Calu3 (cell line): ENCODE data around the gene LYZL1. TPM values are rescaled to one million over a fixed set of nuclear protein-coding genes. Genes with fewer than 3 reads are reported as not detected.
A peak's percentile ranks its signal among the peaks of the same experiment; 100 is the strongest.
"Not testable (repeated sequence)": the region's sequence is repeated elsewhere in the genome, so short reads cannot be mapped to it uniquely, and the experiment has no call there.

Source experiments
- Bru-seq: library from RNA; stranded (reverse); fragments of 400-500 nt; gene quantifications from one replicate; lab custom pipeline; 2021; lab: Mats Ljungman, UMichigan
- BruChase-seq, 2 experiments: library from RNA; stranded (reverse); fragments of 400-500 nt; gene quantifications; one replicate each; lab custom pipeline; 2021; lab: Mats Ljungman, UMichigan
- BruUV-seq: library from RNA; stranded (reverse); fragments of 400-500 nt; replicated peaks from 2 replicates; lab custom pipeline; 2021; lab: Mats Ljungman, UMichigan
- CTCF ChIA-PET: fragments of 300-600 bp; sonication (Branson Sonifier 250); formaldehyde crosslinking; loops from one replicate; lab custom pipeline; 2022; ENCODE audit warnings: antibody characterized with exemption; lab: Charles Lee
- DNase-seq: peaks from one replicate; pipeline ENCODE4 v3.0.0; 2022
- H3K27ac Mint-ChIP-seq: one replicate; pipeline ENCODE4 v1.8.0; 2022; ENCODE audit warnings: mixed read lengths; ENCODE audit not compliant: unreplicated experiment
- H3K27me3 Mint-ChIP-seq: one replicate; pipeline ENCODE4 v1.8.0; 2022; ENCODE audit warnings: mixed read lengths; ENCODE audit not compliant: unreplicated experiment
- H3K36me3 Mint-ChIP-seq: one replicate; pipeline ENCODE4 v1.8.0; 2022; ENCODE audit warnings: mild to moderate bottlenecking, moderate library complexity, mixed read lengths; ENCODE audit not compliant: insufficient read depth, unreplicated experiment
- H3K4me1 Mint-ChIP-seq: one replicate; pipeline ENCODE4 v1.8.0; 2022; ENCODE audit warnings: mild to moderate bottlenecking, low read depth, mixed read lengths; ENCODE audit not compliant: unreplicated experiment
- H3K4me3 Mint-ChIP-seq: one replicate; pipeline ENCODE4 v1.8.0; 2022; ENCODE audit warnings: mild to moderate bottlenecking, low read depth, moderate library complexity, mixed read lengths; ENCODE audit not compliant: unreplicated experiment
- H3K9me3 Mint-ChIP-seq: one replicate; pipeline ENCODE4 v1.8.0; 2022; ENCODE audit warnings: low read depth, mixed read lengths; ENCODE audit not compliant: unreplicated experiment
- CTCF ChIP-seq: fragments of 200-600 bp; IDR thresholded peaks from one replicate; pipeline ENCODE4 v1.8.0; 2022; ENCODE audit warnings: antibody characterized with exemption; ENCODE audit not compliant: unreplicated experiment
- intact Hi-C: fragments of 100-400 bp; cut with micrococcal nuclease; formaldehyde crosslinking; loops from one replicate; pipeline ENCODE4 v1.10.0; 2022; ENCODE audit not compliant: unreplicated experiment
- long read RNA-seq: library from polyadenylated mRNA; stranded (forward); transcript quantifications from one replicate; pipeline ENCODE4 v2.0.0, GENCODE V29; 2022
- total RNA-seq: library from RNA; stranded (reverse); gene quantifications from 2 replicates; pipeline ENCODE4 v1.2.3, GENCODE V29; 2022

LYZL1 gene
- total RNA-seq: not detected in 2 replicates
- Bru-seq, nascent RNA: not detected
- BruChase-seq, experiment 1, labeled RNA remaining after a 6-hour chase: not detected
- BruChase-seq, experiment 2, labeled RNA remaining after a 2-hour chase: not detected
- long read RNA-seq: 0 reads

- H3K27ac Mint-ChIP-seq, BruUV-seq, CTCF ChIA-PET: not testable (repeated sequence)
Observed at GRCh38 chr10:29288906-29289305, at the start of gene LYZL1. Gene LYZL1, plus strand, starts transcription at chr10:29289070. Its CDS starts 2,798 bp downstream, at chr10:29291868.

GRCh38 chr10:29239569-29240472 lies 49.0 kb upstream of the LYZL1 start:
- peaks cover 34% of the 10 kb centered on the region for H3K27me3 Mint-ChIP-seq
- no peak overlapping the region for H3K4me3 Mint-ChIP-seq
- no peaks in the 10 kb centered on the region for H3K9me3 Mint-ChIP-seq
- CTCF ChIA-PET: interaction anchor here (0.5 to 1.6 kb wide), 4 partner anchors 14 to 254 kb away, joined by 3 to 5 read pairs (median 3); no protein-coding TSS in a partner anchor
- intact Hi-C loops: loop anchor here (5.0 kb wide), 1 partner anchor 62 kb away; no protein-coding TSS in a partner anchor
- no peaks in the 10 kb centered on the region for H3K4me1 Mint-ChIP-seq
- peak; percentile 59 for TF ChIP-seq CTCF
- DNase-seq: peak; percentile 53
- H3K27ac Mint-ChIP-seq: no peak overlapping the region
- BruUV-seq: no TSS peak
- no peaks in the 10 kb centered on the region for H3K36me3 Mint-ChIP-seq

More at GRCh38 chr10:29288906-29289305, at the start of gene LYZL1:
- H3K4me3 Mint-ChIP-seq, H3K9me3 Mint-ChIP-seq, DNase-seq, H3K36me3 Mint-ChIP-seq, H3K4me1 Mint-ChIP-seq, intact Hi-C loops: not testable (repeated sequence)
- H3K27me3 Mint-ChIP-seq: peaks cover 36% of the 10 kb centered on the region

GRCh38 chr10:29240986-29241660 lies 47.7 kb upstream of the LYZL1 start:
- peaks cover 34% of the 10 kb centered on the region for H3K27me3 Mint-ChIP-seq
- BruUV-seq: no TSS peak
- H3K9me3 Mint-ChIP-seq: no peaks in the 10 kb centered on the region
- no peak for TF ChIP-seq CTCF
- DNase-seq: no peak
- intact Hi-C loops: loop anchor here (5.0 kb wide), 1 partner anchor 61 kb away; no protein-coding TSS in a partner anchor
- no peaks in the 10 kb centered on the region for H3K4me1 Mint-ChIP-seq
- no peaks in the 10 kb centered on the region for H3K36me3 Mint-ChIP-seq
- CTCF ChIA-PET: interaction anchor here (0.5 kb wide), 1 partner anchor 512 kb away, joined by 7 read pairs; no protein-coding TSS in a partner anchor
- no peak overlapping the region for H3K27ac Mint-ChIP-seq
- no peak overlapping the region for H3K4me3 Mint-ChIP-seq

GRCh38 chr10:29241925-29242324 lies 46.9 kb upstream of the LYZL1 start:
- TF ChIP-seq CTCF: no peak
- Mint-ChIP-seq H3K36me3 (no peaks in the 10 kb centered on the region), H3K4me1 (no peaks in the 10 kb centered on the region), H3K9me3 (no peaks in the 10 kb centered on the region), H3K27ac (no peak overlapping the region), H3K27me3 (peaks cover 34% of the 10 kb centered on the region), H3K4me3 (no peak overlapping the region)
- no TSS peak for BruUV-seq
- CTCF ChIA-PET: no interaction called here
- intact Hi-C loops: loop anchor here (5.0 kb wide), 1 partner anchor 60 kb away; no protein-coding TSS in a partner anchor
- DNase-seq: no peak
